ENCODE results near the gene GTF2H2C.
"Not testable (repeated sequence)": the region's sequence is repeated elsewhere in the genome, so short reads cannot be mapped to it uniquely, and the experiment has no call there.

DNA sequence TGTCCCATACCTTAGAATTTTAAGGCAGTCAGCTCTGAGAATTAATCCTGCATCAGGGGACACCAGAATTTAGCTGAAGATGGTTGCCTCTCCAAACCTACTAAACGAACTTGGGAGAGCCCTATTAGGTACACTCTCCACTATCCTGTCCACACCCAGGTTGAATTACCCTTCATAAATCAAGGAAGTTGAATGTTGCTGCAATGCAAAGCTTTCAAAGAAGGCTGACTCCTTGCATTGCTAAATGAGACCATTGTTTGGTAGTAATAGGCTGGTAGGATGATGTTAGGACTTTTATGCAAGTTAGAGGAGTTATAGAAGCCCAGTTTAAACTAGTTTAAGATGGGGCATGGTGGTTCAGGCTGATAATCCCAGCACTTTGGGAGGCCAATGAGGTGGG is 18.6 kb upstream of the GTF2H2C start:
- not testable (repeated sequence) for TF ChIP-seq EZH2 (IDR thresholded peaks at IDR 0.05; ENCODE audit: borderline replicate concordance); CTCF (IDR thresholded peaks at IDR 0.05; ENCODE audit: poor library complexity)

Measured in hepatocyte (in vitro differentiated cells).